OCI-LY3 (cell line): Measurements from ENCODE around the gene COMMD2.

Experiments
- H2AFZ ChIP-seq: fragments of 200-600, 300-600 bp; shearing (Covaris generic); 2 replicates; pipeline ENCODE4 v1.6.0; 2014; ENCODE audit warnings: antibody characterized with exemption, low read depth, low read length
- H3K27ac ChIP-seq: fragments of 200-600, 300-600 bp; sonication (generic); 2 replicates; pipeline ENCODE4 v1.5.1; 2014; ENCODE audit warnings: mild to moderate bottlenecking, low read length, moderate library complexity, mixed read lengths
- H3K27me3 ChIP-seq: fragments of 200-600, 300-600 bp; sonication (generic); 2 replicates; pipeline ENCODE4 v1.6.1; 2014; ENCODE audit warnings: low read depth, low read length, mixed read lengths
- H3K36me3 ChIP-seq: fragments of 200-600, 300-600 bp; sonication (generic); replicated peaks from 2 replicates; pipeline ENCODE3; 2014; ENCODE audit warnings: low read depth, low read length, mixed read lengths
- H3K4me1 ChIP-seq: fragments of 300-600, 200-600 bp; sonication (generic); 2 replicates; pipeline ENCODE4 v1.6.1; 2014; ENCODE audit warnings: low read length, mixed read lengths
- H3K4me2 ChIP-seq: fragments of 200-600, 300-600 bp; sonication (generic); 2 replicates; pipeline ENCODE4 v1.6.1; 2014; ENCODE audit warnings: low read length, mixed read lengths
- H3K4me3 ChIP-seq: fragments of 300-600, 200-600 bp; sonication (generic); 2 replicates; pipeline ENCODE4 v1.5.1; 2014; ENCODE audit warnings: antibody characterized with exemption, mild to moderate bottlenecking, low read length, moderate library complexity
- H3K79me2 ChIP-seq: fragments of 300-600, 200-600 bp; shearing (Covaris generic); 2 replicates; pipeline ENCODE4 v1.6.1; 2014; ENCODE audit warnings: mild to moderate bottlenecking, low read length, mixed read lengths
- H3K9ac ChIP-seq: fragments of 300-600, 200-600 bp; shearing (Covaris generic); 2 replicates; pipeline ENCODE4 v1.6.0; 2014; ENCODE audit warnings: mild to moderate bottlenecking, low read length, moderate library complexity
- H3K9me3 ChIP-seq: fragments of 200-600, 300-600 bp; shearing (Covaris generic); 2 replicates; pipeline ENCODE4 v1.6.1; 2014; ENCODE audit warnings: low read length, mixed read lengths; ENCODE audit not compliant: insufficient read depth
- H4K20me1 ChIP-seq: fragments of 200-600, 300-600 bp; sonication (generic); 2 replicates; pipeline ENCODE4 v1.6.1; 2016; ENCODE audit warnings: low read length, mixed read lengths; ENCODE audit not compliant: insufficient read depth
- EZH2phosphoT487 ChIP-seq: fragments of 200-600 bp; shearing (Covaris generic); IDR thresholded peaks from 2 replicates; pipeline ENCODE4 v1.6.1; 2018; ENCODE audit warnings: antibody characterized with exemption, mixed run types, low read depth
- TF ChIP-seq, protein P1 (sequence below): fragments of 200-600, 300-600 bp; sonication (generic); IDR thresholded peaks from 2 replicates; pipeline ENCODE4 v1.5.1; 2014; ENCODE audit warnings: antibody characterized with exemption, low read length, low read depth

The COMMD2 gene

DNA sequence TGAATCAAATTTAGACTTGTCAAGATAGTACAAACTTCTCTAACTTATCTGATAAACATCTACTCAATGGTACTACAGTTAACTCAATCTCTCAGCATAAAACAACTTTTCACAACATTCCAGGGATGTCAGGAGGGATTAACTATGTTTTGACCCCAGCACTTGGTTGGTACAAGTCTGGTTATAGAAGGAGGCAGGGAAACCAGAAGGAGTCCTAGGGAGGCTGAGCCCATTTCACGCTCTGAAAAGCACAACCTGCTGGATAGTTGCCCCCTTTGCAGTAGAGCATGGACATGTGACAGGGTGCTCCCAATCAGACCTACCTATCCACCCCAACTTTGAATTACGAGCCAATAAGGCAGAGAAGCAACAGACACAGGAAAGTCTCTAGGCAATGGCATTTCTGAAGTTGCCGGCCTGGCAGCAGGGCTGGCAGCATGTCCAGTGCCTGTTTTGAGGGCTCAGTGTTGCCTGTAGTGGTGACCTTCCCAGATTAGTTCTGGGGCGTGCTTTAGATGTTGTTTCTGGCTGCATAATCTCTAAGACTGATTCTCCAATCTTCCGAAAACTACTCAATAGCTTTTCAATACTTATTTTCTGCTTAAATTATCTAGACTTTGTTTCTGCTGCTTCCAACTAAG is 31.9 kb upstream of the COMMD2 start:
- no peaks in the 10 kb centered on the region for H3K36me3 ChIP-seq
- 0 out of 2 replicates have a peak, but pooled peaks cover 3% of the 10 kb centered on the region for H3K27me3 ChIP-seq
- no peaks in the 10 kb centered on the region for H3K79me2 ChIP-seq
- H3K4me2 ChIP-seq = no peak overlapping the region
- no peak overlapping the region for H3K9ac ChIP-seq
- H3K27ac ChIP-seq = no peak overlapping the region
- no peaks in the 10 kb centered on the region for H3K9me3 ChIP-seq
- TF ChIP-seq, protein P1, sequence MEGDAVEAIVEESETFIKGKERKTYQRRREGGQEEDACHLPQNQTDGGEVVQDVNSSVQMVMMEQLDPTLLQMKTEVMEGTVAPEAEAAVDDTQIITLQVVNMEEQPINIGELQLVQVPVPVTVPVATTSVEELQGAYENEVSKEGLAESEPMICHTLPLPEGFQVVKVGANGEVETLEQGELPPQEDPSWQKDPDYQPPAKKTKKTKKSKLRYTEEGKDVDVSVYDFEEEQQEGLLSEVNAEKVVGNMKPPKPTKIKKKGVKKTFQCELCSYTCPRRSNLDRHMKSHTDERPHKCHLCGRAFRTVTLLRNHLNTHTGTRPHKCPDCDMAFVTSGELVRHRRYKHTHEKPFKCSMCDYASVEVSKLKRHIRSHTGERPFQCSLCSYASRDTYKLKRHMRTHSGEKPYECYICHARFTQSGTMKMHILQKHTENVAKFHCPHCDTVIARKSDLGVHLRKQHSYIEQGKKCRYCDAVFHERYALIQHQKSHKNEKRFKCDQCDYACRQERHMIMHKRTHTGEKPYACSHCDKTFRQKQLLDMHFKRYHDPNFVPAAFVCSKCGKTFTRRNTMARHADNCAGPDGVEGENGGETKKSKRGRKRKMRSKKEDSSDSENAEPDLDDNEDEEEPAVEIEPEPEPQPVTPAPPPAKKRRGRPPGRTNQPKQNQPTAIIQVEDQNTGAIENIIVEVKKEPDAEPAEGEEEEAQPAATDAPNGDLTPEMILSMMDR = no peak
- no peak for TF ChIP-seq EZH2phosphoT487
- H2AFZ ChIP-seq = no peak overlapping the region
- peaks cover 21% of the 10 kb centered on the region for H3K4me1 ChIP-seq
- no peak overlapping the region for H3K4me3 ChIP-seq
- no peaks in the 10 kb centered on the region for H4K20me1 ChIP-seq

DNA sequence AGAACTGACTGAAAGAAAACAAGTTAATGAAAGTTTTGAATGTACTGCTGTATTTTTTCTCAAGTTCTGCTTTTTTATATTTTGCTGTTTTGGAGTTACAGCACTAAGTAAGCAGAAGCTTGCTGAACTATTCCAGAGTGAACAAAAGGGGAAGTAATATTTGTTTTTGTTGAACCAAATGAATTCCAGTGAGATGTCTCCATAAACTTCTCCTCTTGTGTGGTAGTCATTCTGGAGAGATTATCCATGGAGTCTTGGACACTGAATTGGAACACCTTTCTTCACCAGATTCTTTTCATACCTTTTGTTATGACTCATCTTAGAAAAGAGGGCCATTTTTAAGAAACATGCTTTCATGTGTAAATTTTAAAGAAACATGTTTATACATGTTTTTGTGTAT is 31.3 kb upstream of the COMMD2 start:
- Histone ChIP-seq H2AFZ (no peak overlapping the region), H3K9ac (no peak overlapping the region), H3K4me2 (no peak overlapping the region), H3K36me3 (no peaks in the 10 kb centered on the region), H3K4me3 (no peak overlapping the region), H3K27me3 (0 out of 2 replicates have a peak, but pooled peaks cover 3% of the 10 kb centered on the region), H3K27ac (no peak overlapping the region), H3K4me1 (peaks cover 21% of the 10 kb centered on the region), H3K9me3 (no peaks in the 10 kb centered on the region), H4K20me1 (no peaks in the 10 kb centered on the region), H3K79me2 (no peaks in the 10 kb centered on the region)
- no peak for TF ChIP-seq EZH2phosphoT487
- TF ChIP-seq, protein P1 = no peak

DNA sequence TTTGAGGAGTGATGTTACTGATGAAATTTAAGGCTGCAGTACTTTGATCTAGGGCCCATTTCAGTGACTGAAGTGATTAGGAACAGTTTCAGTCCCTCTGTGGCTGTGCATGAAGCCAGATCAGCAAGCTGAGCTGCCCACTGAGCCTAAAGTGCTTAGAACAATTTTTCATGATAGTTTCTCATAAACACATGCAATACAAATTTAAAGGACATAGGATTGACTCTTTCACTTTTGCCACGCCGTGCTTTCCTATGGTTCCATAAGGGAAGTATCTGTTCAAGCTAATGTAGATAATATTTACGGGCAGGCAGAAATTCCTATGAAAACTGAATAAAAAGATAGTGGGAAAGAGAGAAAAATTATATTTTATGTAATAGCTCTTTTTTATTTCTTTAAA is 29.5 kb upstream of the COMMD2 start:
- TF ChIP-seq EZH2phosphoT487 = no peak
- TF ChIP-seq, protein P1 = no peak
- Histone ChIP-seq H2AFZ (no peak overlapping the region), H3K4me3 (peak overlapping the region; percentile 10; the same call in 1 of the 2 replicates), H3K9ac (no peak overlapping the region), H3K79me2 (no peaks in the 10 kb centered on the region), H3K4me1 (peaks cover 21% of the 10 kb centered on the region), H3K4me2 (peak overlapping the region; percentile 47), H3K27ac (no peak overlapping the region), H3K36me3 (no peaks in the 10 kb centered on the region), H4K20me1 (no peaks in the 10 kb centered on the region), H3K9me3 (no peaks in the 10 kb centered on the region), H3K27me3 (no peaks in the 10 kb centered on the region)

DNA sequence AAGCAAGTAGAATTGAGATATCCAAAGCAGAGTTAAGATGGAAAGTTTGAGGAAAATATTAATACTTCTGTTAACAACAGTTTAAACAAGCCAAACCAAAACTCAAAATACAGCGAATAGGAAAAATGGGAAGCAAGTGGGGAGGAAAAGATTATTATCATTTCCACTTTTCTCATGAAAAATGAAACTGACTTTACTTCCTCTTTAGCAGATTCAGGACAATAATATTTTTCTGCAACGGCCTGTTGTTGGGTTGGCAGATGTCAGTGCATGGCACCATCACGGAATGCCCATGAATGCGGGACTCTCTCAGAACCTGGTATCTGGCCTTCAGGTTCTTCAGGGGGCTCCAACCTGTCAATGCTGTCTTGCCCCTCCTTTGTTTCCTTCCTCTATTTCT is 28.9 kb upstream of the COMMD2 start:
- Histone ChIP-seq H3K79me2 (no peaks in the 10 kb centered on the region), H3K36me3 (no peaks in the 10 kb centered on the region), H3K9ac (no peak overlapping the region), H2AFZ (no peak overlapping the region), H3K27me3 (no peaks in the 10 kb centered on the region), H3K4me3 (peak overlapping the region; percentile 10; the same call in 1 of the 2 replicates), H4K20me1 (no peaks in the 10 kb centered on the region), H3K4me2 (peak overlapping the region; percentile 47), H3K9me3 (no peaks in the 10 kb centered on the region), H3K27ac (no peak overlapping the region), H3K4me1 (peaks cover 21% of the 10 kb centered on the region)
- no peak for TF ChIP-seq EZH2phosphoT487
- TF ChIP-seq, protein P1 = no peak
